DMS153 treated with DMSO at 0.1 percent for 48 hours (cell line): Measurements from ENCODE around the gene CELF2.
"Not testable (repeated sequence)": the region's sequence is repeated elsewhere in the genome, so short reads cannot be mapped to it uniquely, and the experiment has no call there.

Experiments used
- DNase-seq: peaks from one replicate; lab custom pipeline; 2025; ENCODE audit not compliant: unreplicated experiment; lab: John Stamatoyannopoulos, UW

The CELF2 gene

DNA sequence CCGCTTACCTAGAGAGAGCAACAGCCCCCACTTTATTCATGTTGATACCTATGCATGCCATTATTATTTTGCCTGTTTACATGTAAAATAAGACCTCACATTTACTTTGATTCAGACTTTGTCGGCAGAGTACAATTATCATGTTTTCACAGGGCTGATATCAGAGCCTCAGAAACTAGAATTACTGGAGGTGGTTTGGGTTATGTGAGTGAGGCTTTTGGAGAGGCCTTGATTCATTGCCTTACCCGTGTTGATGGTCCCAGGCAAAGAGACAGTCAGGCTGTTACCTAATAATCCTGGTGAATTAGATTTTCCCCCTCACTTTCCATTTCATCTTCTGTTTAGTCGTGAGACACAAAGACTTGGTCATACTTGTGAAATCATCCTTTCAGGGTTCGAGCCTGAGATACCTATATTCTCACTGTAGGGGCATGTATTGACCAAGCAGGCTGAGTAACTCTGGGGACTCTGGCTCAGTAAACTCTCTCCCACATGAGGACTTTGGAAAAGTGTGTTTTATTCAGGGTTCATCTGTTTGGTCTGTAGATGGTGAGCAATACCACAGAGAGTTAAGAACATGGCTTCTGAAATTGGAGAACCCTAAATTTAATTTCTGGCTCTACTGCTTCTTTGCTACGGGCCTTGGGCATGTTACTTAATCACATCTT lies 150.9 kb downstream of the CELF2 start:
- no peak for DNase-seq

DNA sequence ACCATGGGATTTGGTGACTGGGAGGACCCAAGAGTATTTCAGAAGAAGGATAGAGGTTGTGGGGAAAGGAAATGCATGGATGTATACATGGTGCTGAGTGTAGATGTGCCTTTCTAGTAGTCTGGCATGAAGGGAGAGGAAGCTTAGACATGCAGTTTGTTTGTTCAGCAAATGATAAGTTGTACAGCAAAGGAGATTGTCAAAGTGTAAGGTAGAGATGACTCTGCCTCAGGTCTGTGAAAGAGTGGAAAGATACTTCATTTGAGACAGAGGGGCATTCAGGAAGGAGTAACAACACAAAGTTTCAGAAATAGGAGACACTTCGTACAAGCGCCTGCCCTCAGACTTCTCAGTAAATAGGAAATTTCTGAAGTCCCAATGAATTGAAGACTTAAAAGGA lies 152.3 kb downstream of the CELF2 start:
- DNase-seq: no peak

DNA sequence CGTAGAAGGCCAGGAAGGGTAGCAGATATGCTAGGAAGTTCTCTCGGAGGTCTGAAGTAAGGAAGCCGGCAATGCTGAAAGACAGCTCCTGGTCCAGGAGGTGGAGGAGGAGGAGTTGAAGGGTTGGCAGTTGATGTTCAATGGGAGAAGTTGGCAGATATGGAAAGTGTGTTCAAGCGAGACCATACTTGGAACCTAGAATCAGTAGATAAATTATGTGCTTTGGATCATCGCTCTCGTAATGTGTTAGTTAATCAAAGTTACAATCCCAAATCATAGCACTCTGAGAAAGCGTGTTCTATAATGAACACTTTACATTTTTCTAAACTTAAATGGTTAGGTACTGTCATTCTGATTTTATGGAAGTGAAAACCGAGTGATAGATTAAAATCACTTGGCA lies 152.9 kb downstream of the CELF2 start:
- no peak for DNase-seq

DNA sequence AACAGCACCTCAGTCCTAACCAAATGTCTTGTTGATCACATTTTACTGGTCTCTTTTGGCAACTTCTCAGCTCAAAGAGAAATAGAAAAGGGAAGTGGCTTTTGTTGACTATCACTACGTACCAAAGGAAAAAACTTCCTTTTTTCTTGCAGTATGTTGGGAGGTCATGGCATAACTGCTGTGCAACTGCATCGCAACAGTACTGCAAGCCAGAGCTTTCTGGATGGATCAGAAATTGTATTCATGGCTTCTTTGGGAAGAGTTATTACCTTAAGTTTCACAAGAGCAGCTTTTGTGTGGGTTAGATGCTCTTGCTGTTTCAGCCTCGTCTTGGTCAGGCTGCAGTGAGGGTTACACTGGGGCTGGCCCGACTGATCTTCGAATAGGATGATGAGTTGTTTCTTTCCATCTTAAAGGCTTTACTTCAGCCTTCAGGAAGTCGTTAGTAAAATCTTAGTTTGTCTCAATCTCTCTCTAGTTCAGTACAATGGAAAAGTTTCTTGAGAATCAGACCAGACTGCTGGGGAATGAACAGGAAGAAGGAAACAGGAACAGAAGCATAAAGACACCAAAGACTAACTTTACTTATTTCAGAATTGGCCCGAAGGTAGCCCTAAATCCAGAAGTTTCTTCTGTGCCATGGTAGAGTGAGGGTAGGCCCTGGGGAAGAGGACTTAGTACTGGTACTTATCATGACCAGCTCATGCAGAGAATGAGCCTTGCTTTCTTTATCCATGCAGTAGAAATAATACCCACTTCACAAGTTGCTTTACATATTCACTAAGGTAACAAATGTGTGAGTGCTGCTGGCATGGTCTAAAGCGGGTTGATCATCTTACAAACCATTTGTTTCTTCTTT lies 153.6 kb downstream of the CELF2 start:
- DNase-seq: no peak

DNA sequence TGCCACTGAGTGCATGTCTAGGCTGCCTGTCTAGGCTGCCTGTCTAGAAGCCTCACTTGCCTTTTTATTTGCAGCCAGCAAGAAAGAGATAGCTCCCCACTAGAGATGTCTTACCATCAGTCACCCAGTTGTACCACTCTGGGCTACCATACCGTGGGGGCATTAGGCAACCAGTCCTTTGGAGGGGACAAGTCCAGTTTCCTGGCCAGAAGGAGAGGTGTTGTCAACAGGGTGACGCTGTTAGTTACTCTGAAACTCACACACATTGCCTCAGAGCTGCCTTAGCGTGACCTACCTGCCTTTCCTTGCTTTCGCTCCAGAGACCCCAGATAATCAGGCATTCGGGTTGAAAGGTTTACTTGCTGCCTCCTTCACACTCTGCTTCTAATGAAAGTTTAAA lies 155.4 kb downstream of the CELF2 start:
- DNase-seq: no peak

DNA sequence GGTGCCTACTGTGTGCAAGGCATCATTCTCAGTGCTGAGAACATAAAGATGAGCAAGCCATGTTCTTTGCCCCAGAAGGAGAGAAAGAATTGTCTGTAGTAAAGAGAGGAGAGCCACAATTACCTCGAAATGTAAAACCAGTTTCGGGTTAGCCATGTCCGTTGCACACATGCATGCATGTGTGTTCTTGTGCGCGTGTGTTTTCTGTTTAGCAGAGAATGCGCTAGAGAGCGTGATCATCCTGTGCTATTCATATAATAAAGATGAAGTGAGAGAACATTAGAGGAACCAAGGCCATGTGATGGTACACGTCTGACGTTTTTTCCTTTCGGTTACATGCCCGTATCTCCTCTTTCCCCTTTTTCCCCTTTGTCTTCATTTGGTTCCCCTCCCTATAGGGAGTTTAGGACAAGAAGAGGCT lies 158.2 kb downstream of the CELF2 start:
- DNase-seq: no peak

DNA sequence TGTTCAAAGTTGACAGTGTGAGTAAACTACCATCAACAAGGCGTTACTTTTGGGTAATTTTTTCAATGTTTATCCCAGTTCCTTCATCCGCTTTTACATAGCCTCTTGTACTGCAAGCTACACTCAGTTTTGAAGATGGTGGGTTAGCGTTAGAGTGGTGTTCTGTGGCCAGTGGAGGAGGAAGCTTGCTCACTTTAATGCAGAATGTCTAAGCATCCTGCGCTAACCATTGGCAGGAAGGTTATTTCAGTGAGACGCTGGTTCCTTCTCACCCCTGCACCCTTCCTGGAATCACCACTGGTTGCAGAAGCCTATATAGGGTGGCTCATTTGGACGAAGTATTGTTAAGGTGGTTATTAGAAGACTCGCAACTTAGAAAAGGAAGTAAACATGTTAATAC lies 159.1 kb downstream of the CELF2 start:
- no peak for DNase-seq

DNA sequence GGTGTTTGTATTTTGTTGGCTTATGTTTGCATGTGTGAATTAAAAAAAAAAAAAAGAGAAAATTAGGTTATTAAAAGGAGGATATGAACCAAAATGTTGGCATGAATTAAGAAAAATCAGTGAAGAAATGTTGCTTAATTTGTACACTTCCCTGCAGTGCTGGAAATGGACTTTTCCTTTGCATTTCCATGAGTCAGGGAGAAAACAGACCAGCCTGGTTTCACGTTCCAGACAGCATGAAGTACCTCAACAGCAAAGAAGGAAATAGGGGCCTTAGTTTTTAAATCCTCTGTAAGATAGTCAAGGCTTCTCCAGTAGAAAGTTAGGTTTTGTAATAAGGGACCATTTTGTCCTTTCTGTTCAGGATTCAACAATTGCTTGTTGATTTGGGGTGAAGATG lies 159.7 kb downstream of the CELF2 start:
- no peak for DNase-seq

DNA sequence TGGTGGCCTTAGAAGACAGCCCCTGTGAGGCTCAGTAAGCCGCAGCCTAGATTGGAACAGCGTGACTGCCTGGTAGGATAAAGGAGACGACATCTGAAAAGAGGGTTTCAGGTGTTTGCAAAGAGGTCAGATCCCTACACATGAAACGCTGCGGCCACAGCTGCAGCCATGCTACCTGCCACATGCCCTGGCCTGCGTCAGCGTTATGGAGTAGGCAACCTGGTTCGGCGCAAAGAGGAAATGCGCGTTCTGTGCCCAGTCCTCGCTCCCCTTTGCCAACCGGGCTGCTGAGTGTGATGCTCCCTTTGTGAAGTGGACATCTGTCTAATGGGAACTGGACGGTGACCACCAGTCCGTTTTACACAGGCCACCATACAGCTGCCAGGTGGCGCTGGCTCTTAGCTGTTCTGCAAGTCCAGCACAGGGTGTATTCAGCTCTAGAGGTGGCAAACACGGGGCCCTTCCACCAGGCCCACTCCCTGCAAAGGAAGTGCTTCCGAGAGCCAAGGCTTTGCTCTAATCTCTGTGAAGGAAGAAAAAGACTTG lies 160.3 kb downstream of the CELF2 start:
- DNase-seq: no peak

DNA sequence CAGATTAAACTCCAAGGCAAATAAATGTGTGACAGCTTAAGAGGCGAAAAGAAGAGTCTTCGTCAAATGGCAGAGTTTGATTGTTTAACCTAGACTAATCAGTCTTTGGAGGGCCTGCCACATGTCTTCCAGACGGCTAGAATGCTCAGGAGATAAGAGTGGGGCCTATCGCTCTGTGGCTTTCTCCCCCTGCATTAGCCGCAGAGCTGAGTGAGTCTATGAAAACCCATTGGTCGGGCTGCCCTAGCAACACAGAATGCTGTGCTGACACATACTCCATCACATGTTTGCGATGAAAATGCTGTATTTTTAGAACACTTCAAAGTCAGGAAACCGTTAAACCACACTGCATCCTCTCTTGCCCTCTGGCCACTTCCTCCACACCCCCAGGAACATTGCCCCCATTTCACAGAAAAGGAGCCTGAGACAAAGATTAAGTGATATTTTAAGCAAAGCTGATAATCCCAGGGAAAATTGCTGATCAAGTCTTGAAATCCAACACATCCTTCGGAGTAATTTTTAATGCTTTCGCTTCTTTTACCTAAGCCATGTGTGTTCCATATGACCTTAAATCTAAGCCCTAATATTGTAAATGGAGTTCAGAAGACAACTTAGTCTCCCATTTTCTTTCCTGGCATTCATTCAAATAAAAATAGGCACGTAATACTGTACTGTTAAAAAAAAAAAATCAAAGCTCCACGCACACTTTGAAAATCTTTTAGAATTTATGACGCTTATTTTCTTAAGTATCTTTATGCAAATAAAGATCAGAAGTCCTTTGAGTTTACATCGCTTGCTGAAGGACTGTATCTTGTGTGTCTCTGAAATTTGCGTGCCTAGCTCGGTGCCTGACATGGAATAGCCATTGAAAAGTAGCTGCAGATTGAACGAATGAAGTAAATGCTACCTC lies 161.2 kb downstream of the CELF2 start:
- no peak for DNase-seq

DNA sequence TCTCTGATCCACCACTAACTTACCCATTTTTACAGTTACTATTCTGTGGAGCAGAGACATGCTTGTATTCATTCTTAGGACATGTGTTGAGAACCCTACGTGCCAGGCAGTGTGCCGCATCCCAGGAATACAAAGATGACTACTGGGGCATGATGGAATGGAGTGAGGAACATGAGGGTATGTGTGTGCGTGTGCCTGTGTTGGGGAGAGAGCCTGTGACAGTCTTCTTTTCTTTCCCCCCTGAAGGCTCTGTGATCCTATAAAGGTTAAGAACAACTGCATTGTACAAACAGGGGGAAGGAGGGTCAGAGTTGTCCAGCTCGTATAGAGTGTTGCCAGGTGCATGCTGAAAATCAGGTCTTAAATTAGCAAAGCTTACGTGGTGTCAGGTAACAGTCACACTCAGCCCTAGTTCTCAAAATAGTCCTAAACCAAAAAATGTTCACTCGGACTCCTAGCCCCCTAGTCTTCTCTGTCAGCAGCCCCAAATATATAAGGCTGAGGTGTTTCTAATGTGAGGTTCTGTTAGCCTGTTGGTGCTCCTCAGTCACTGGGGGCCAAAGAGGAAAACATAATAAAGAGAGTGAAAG lies 161.9 kb downstream of the CELF2 start:
- DNase-seq: no peak

DNA sequence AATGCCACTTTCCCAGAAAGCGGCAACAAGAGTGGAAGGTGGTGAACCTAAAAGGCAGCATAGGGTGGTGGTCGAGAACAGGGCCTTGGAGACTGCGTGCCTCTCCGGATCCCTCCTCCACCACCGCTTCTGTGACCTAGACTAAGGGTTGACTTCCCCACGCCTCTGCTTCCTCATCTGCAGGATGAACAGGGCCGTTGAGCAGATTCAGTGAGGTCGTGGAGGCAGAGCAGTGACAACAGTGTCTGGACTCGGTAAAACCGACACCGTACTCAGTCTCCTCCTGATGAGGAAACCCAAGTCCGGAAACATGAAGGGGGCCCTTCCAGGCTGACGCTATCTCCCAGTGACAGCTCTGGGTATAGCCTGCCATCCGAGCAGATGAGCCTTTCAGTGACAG lies 162.6 kb downstream of the CELF2 start:
- no peak for DNase-seq

DNA sequence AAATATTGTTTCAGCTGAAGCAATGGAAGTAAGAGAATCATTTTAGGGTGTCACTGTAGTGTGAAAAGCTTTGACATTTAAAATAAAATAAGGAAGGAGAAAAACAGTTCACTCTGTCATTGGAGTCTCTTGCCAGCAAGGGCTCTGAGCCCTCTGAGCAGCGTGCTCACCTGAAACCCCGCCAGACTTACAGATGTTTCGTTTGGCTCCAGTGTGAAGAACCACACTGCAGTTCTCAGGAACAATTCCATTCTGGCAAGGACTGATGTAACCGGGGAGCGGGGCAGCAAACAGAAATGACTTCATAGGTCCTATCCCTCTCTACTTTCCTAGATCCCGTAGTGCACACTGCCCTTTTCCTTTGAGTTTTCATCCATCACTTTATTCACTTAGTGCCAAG lies 164.3 kb downstream of the CELF2 start:
- DNase-seq: no peak

DNA sequence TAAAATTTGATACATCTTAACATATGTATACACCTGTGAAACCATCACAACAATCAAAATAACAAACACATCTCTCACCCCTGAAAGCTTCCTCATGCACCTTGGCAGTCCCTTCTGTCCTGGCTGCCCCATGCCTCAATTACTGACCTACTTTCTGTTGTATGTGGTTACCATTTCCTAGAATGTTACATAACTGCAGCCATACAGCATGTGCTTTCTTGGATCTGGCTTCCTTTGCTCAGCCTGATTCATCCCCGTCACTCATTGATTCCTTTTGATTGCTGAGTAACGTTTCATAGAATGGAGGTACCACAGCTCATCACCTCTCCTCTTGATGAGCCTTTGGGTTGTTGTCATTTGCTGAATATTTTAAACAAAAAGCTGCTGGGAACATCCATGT lies 165.3 kb downstream of the CELF2 start:
- no peak for DNase-seq

DNA sequence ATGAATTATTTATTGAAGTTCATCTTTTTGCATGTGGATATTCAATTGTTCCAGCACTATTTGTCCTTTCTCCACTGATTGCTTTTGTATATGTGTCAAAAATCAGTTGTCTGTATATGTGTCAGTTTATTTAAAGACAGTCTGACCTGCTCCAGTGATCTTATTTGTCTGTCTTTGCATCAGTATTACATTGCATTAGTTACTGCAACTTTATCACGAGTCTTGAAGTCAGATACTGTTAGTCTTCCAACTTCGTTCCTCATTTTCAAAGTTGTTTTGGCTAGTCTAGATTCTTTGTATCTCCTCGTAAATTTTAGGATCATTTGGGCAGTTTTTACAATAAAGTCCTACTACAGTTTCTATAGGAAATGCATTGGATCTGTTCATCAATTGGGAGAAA lies 166.4 kb downstream of the CELF2 start:
- no peak for DNase-seq

DNA sequence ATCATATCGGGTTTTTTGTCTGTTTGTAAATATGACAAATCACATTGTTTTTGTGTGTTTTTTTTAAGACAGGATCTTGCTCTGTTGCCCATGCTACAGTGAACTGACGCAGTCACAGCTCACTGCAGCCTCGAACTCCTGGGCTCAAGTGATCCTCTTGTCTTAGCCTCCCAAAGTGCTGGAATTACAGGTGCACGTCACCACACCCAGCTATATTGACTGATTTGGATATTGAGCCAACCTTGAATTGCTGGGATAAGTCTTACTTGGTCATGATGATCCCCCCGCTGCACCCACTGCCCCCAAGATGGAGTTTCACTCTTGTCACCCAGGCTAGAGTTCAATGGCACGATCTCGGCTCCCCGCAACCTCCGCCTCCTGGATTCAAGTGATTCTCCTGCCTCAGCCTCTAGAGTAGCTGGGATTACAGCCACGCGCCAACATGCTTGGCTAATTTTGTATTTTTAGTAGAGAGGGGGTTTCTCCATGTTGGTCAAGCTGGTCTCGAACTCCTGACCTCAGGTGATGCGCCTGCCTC lies 167.5 kb downstream of the CELF2 start:
- DNase-seq: not testable (repeated sequence)

DNA sequence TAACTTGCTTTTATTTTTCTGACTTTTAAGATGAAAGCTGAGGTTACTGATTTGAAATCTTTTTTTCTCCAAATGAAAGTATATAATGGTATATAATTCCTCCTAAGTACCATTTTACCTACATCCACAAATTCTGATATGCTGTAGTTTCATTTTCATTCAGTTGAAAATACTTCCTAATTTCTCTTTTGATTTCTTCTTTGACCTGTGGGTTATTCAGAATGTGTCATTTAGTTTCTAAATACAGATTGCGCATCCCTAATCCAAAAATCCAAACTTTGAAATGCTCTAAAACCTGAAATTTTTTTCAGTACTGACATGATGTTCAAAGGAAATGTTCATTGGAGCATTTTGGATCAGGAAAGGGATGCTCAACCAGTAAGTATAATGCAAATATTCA lies 168.7 kb downstream of the CELF2 start:
- DNase-seq: no peak

DNA sequence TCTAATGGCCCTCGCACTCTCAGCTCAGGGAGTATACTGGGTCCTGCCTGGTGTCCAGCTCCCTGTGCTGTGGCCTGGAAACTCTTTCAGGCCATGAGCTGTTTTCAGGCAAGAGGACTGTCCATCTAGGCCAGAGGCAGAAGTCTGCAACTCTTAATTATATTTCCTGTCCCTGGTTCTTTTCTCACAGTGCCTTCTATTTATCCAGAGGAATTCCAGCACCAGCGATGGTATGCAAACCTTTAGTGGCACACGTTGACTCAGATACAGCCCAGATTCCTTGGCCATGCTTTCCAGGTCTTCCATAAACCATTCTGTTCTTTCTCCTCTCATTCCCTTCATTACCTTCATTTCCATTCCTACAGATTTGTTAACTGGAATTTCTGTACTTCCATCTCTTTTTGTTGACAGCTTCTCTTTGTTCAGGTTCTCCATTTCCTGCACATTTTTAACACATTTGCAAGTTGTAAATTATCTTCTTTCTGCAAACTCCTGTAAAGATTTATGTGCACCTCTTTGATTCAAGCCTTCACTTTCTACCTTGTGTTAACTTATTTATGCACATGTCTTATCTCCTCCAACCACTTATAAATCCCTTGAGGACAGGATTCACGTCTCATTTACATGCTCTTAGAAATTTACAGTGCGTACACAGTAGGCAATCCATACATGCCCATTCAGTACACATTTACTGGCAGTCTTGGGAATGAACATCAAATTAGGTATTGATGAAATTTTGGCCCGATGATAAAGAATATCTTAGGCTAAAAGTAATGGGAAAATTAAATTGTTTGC lies 172.1 kb downstream of the CELF2 start:
- DNase-seq: no peak

DNA sequence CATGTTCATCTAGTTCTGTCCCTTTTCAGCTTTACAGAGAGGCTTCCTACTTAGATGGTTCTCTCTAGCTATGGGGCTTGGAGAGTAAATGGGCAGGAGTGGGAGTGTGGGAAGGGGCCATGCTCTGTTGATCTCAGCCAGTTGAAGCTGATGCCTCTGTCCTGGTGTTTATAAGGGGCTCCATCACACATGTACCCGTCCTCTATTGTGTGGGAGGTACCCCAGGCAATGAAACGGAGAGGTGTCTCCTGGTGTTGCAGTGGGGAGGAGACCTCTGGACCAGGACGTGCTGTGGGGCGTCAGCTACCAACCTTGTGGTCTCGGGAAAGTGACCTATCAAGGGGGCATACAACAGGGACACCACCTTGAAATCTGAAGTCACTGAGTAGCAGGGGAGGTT lies 173.5 kb downstream of the CELF2 start:
- no peak for DNase-seq

DNA sequence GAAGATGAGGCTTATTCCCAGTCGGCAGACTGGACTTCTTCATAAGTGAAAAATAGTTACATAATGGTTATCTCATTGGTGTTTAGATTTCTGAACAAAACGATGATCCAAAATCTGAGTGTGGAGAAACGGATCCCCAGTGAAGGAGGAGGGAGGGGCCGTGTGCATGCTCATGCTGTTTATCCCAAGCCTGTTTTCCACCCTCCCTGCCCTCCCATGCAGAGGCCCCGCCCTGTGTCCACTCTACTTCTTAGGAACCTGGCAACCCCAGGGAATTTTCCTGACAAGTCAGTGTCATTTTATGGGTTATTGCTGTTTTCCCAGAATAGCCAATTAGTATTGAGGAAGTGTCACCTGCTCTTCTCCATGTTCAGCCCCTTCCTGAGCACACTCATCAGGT lies 174.0 kb downstream of the CELF2 start:
- no peak for DNase-seq
